ENCODE results near the gene RBM46.

The RBM46 gene

DNA sequence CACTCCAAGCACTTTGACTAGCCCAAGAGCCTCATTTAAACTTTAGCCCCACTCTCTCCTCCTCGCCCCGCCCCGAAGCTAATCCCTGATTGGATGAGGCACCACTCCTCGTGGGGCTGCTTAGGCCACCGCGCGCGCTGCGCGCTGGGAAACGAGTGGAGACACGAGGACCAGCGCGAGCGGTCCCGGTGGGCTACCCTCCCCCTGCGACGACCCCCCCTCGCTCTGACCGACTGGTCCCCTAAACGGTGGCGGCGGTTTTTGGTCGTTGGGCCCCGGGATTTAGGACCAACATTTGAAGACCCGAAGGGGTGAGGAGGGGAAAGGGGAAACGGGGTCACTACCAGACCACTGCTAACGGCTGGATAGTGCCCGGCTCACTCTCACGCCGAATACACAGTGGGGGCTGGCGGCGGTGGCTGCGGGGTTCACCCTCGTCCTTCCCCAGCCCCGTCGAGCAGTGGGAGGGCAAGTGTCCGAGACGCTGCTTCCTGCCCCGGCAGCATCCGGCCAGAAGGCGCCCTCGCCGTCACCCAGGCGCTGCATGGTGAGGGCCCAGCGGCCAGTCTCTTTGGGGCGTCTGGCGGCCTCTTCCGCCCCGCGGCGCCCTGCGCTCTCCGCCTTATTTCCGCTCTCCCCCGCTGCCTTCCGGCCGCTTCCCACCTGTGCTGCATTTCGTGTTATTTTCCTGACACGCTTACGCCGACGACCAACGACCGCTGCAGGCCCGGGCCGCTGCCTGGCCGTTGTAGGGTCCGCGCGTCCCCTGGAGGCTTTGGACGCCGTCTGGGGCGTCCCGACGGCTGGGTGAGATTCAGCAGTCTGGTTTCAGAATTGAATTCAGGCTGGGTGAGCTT, at the start of gene RBM46:
TSS of gene RBM46 (plus strand) at position 147 of the 857 bp plus-strand sequence. CDS start 15,481 bp downstream, outside the sequence.
- no peak for DNase-seq

GRCh38 chr4:154731756-154732155, 49.3 kb upstream of the RBM46 start:
- DNase-seq: no peak

DNA sequence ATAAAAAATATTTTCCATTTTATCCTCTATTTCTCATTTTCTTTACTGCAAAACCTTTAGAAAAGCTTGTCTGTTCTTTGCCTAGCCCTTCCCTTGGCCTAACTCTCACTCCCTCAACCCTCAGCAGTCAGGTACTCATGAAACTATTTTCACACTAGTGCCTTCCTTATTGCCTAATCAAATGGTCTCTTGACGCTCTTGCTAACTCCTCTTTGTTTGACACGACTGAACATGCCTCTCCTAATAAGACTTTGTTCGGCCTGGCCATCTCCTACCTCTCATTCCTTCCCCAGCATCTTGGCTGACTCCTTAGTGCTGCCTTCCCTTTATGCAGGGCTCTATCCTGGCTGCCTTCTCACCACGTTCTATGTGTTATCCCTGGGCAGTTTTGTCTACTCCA, 48.4 kb upstream of the RBM46 start:
- DNase-seq: no peak

DNA sequence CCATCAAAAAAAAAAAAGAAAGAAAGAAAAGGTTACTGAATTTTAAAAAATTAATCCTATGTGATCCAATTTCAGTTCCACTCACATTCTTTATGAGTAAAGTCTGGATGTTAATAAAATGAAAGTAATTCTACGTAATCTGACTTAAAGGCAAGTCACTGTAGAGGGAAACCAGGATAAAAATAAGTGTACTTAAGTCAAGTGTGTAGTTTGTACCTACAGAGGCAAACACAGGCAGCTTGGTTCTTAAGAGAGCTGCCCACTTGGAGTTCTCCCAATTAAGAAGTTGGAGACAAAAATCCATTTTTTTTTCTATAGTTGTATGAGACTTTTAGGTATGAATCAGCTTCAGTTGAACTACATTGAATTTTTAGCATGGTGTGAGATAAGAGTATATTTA, 44.3 kb upstream of the RBM46 start:
- DNase-seq: no peak

- DNase-seq: no peak
Observed at GRCh38 chr4:154738426-154738825, 42.6 kb upstream of the RBM46 start.

- DNase-seq: no peak
Observed at GRCh38 chr4:154739111-154739510, 42.0 kb upstream of the RBM46 start.

DNA sequence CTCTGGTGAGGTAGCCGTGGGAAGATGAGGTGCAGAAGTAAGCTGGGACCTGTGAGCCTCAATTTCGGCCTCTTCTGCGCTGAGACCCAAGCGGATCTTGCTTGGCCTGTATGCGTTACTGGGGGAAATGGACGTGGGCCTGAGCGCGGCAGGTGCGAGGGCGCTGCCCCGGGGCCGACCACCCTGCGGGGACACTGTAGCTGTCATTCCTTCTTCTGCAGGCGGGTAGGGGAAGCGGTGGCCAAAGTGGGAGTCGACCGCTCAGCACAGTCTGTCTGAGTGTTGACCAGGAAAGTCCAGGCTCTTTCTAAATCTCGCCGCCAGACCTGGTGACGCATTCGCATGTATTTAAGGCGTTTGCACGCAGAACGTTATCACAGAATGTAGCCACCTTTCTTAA, 40.6 kb upstream of the RBM46 start:
- DNase-seq: no peak

DNA sequence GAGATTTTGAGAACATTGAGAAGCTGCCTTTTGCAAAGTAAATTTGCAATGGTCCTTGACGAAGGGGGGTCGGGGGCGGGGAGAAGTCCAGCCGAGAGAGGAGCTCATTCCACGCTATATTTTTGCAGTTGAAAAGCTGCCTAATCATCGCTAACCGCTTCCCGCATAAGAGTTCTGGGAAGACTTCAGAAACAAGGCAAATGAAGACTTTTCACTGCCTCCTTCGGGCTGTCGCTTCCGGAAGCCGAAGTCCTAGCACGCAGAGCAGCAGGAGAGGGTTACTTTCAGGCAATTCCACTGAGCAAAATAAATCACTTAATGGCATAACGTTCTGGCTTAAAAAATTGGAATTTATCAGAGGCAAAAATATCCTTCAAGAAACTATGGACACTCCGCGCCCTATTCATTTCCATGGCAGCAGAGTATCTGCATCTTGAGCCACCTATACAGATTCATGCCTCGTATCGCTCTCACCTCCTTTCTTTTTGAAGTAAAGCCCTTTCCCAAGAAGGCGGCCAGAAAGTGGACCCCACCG, 39.9 kb upstream of the RBM46 start:
- no peak for DNase-seq

DNA sequence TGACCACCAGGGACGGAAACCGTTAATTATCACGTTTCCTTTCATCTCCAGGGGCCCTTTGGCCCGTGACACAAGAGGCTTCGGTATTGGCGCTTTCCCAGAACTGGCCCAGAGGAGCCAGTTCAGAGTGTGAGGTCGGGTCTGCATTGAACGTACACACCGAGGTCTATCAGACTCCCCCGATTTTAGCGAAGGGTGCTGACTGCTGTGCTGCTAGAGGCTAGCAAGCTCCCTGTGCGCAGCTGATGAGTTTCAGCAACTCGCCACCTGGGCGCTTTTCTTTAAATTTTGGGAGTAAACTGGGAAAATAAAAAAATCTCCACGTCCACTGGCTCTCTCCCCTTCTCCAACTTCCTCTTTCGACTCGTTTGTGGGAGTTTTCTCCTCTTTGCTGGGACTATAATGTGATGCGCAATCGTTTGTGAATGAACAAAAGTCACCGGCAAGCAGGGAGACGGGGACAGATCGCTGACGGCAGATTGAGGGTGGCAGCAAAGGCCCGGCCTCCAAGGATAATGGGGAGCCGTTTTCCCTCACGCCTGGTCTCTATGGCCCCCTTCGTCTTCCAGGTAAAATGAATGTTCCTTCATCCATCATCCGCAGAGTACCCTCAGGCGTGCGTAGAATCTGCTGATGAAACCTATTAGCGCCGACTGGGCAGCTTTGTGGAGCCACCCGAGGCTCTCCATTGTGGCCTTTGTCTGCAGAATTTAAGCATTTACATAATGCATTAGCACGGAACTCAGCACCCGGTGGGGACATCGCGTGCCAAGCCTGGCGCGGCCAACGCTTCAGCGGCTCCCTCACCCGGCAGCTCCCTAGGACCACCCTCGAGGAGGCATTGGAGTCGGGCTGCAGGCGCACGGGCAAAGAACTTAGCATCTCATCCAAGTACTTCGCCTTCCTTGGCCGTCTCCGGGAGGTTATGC, 38.9 kb upstream of the RBM46 start:
- DNase-seq: no peak

DNA sequence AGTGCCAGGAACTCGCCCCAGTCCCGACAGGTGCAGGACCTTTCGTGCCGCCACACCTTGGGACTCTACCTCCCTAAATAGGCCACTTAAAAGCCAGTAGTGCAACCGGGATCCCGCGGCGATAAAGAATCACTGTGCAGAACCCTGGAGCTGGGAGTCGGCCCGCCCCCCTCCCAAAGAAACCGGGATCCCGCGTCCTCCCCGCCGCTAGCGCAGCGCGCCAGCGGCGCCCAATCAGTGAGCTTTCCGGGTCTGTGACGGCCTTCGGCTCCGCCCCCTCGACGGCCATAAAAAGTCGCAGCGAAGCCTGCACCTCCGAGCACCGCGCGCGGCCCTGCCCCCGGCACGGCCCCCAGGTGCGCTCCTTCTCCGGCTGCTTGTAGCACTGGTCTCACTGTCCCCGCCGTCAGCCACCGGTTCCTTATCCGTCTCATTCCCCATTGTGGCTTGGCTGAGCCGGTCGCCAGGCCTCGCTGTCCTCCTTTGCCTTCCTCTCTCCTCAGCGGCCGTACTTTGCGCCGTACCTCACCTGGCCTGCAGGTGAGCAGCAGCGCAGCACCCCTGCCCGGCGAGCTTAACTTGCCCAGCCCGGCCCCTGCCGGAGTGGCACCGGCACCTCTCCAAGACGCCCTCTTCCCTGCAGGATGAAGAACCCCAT, 37.3 kb upstream of the RBM46 start, which contains the start of gene LRAT:
TSS of gene LRAT (plus strand) at position 318 of the 658 bp plus-strand sequence. CDS start at position 645, 327 bp downstream.
- DNase-seq: no peak

DNA sequence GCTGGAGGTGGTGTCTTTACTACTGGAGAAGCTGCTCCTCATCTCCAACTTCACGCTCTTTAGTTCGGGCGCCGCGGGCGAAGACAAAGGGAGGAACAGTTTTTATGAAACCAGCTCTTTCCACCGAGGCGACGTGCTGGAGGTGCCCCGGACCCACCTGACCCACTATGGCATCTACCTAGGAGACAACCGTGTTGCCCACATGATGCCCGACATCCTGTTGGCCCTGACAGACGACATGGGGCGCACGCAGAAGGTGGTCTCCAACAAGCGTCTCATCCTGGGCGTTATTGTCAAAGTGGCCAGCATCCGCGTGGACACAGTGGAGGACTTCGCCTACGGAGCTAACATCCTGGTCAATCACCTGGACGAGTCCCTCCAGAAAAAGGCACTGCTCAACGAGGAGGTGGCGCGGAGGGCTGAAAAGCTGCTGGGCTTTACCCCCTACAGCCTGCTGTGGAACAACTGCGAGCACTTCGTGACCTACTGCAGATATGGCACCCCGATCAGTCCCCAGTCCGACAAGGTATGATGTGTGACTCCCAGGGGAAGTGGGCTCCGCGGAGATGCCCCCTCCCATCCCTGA, 36.6 kb upstream of the RBM46 start:
- no peak for DNase-seq

DNA sequence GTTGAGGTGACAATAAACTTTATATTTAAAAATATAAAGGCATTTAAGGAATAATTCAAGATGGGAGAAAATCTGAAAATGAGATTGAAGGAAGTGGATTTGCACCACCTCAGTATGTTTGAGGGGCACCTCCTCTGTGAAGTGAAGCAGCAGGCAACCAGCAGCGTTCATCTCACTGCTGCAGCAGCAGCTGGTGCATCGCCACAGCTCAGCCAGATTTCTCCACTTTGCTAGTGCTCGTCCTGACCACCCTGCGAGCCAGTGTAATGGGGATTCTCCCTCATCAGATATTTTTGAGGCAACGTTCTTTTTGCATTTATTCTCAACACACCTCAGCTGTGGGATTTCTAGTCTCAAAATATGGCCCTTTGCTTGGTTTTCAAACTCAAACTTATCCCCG, 23.4 kb upstream of the RBM46 start:
- DNase-seq: no peak

DNA sequence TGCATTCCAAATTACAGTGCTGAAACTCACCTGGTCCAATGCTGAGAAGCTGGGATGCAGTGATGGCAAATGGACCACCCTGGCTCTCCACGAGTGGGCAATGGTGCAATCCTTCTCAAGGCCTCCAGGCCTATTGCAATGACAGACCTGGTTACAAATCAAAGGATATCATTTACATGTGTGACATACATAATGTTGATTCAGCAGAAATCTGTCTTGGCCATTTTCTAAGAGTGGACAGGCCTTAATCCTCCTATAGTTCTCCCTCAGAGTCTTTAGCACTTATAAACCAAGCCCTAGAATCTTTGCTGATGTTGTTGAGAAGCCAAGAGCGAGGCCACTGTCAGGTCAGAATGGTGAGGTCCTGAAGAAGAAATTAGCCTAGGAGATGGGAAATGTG, 20.2 kb upstream of the RBM46 start:
- no peak for DNase-seq

DNA sequence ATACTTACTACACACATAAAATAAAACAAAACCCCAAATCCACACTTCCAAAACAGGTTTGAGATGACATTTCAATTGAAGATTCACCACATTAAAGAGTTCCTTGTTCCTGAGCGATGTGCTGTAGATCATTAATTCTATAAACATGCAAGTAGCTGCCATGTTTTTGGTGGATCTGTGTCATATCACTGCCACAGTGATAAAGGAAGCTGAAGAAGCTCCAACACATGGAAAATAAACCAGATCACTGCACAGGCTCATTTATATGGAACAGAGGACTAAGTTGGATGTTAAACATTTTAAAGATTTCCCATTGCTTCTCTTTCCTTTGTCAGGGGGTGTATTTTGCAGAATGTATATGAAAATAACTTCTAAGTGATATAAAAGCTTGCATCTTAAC, 2.8 kb upstream of the RBM46 start:
- no peak for DNase-seq

DNA sequence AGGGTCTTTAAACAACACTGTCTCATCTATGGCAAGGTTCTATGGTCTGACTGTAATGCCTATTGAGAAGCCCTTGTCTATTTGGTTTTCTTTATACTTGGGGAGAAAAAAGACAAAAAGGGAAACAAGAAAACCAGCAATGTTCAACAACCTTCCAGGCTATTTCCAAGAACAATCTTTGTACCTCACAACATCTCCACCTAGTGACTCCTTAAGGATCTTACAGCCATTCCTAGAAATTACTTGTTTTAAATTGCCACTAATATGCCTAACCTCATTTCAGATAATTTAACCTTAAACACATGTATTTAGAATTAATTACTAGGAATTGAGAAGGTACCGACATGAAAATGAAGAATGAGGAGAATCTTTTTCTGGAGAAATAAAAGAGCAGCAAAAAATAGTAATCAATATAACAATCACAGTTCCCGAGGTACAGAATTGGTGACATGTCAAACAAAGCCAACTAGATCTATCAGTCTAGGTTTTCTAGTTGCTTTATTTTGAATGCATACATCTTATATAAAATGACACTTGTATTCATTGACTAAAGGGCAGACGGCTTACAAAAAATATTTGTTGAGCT, 1.6 kb upstream of the RBM46 start:
- DNase-seq: peak in 1 of 2 experiments; percentile 18

DNA sequence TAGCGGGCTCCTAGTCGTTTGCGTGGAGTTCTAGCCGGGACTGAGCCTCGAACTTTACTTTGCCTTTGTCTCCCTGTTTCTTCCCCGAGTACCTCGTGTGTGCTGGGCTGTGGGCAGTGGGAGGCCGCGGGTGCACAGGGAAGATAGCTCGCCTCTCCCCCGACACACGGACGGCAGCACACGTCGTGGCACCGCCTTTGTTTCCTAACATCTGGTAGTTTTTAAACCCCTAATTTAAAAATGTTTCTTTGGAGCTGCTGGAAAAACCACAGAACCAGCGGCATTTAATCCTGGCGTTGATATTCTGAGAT, 866 bp downstream of the RBM46 start:
- no peak for DNase-seq

- DNase-seq: peak; percentile 0 to 44
Observed at GRCh38 chr4:154807042-154807630, 26.1 kb downstream of the RBM46 start.

DNA sequence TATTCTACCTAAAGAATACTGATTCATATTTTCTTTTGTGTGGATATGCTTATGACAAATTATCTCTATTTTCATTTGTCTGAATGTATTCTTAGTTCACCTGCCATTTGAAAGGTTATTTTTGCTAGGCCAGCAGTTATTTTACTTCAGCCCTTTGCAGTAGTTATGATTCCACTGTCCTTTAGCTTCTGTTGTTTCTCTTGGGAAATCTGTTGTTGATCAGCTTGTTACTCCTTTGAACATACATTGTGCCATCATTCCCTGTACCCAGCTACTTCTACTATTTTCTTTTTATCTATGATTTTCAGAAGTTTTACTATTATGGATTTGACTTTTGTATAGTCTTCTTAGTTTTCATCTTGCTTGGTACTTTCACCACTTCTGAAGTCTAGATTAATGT, 37.2 kb downstream of the RBM46 start:
- no peak for DNase-seq

DNA sequence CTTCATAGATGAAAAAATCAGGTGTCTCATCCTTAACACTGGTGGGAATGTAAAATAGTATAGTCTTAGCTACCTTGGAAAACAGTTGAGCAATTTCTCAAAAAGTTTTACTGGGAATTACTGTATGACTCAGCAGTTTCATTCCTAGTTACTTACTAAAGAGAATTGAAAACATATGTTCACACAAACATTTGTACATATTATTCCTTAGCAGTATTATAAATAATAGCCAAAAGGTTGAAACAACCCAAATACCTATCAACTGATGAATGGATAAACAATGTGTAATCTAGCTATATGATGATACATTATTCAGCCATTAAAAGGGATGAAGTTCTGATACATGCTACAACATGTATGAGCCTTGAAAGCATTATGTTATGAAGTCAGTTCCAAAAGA, 41.7 kb downstream of the RBM46 start:
- no peak for DNase-seq

- DNase-seq: no peak
Observed at GRCh38 chr4:154836030-154836429, 55.0 kb downstream of the RBM46 start.

GRCh38 chr4:154836513-154836912, 55.4 kb downstream of the RBM46 start:
- no peak for DNase-seq

GRCh38 chr4:154838155-154838554, 57.1 kb downstream of the RBM46 start:
- DNase-seq: no peak
